Endothelial cell of umbilical vein (primary cell): ENCODE measurements around the gene DGUOK. TPM values are rescaled to one million over a fixed set of nuclear protein-coding genes. Genes with fewer than 3 reads are reported as not detected.

Experiments
- BruUV-seq: library from RNA; stranded (reverse); fragments of 400-500 nt; replicated peaks from 2 replicates; lab custom pipeline; 2021; lab: Mats Ljungman, UMichigan
- CTCF ChIA-PET: fragments of 300-600, 350-600 bp; sonication (Branson Sonifier 250); formaldehyde crosslinking; loops from one replicate; lab custom pipeline; 2021; ENCODE audit warnings: antibody characterized with exemption, inconsistent platforms; lab: Charles Lee
- POLR2A ChIA-PET: fragments of 300-600, 350-600 bp; sonication (Branson Sonifier 250); formaldehyde crosslinking; loops from one replicate; lab custom pipeline; 2021; ENCODE audit warnings: antibody characterized with exemption, inconsistent platforms; lab: Charles Lee
- DNase-seq: peaks from one replicate; pipeline ENCODE4 v3.0.0-alpha.2; 2011; ENCODE audit warnings: low read depth, low spot score
- FAIRE-seq: peaks from 2 replicates; lab custom pipeline; 2011; peaks lifted over from hg19 to GRCh38; lab: Jason Lieb, UNC
- H2AFZ ChIP-seq: 2 replicates; pipeline ENCODE4 v1.6.0; 2012; ENCODE audit warnings: low read depth, low read length, control low read depth, inconsistent platforms
- H3K27ac ChIP-seq: 2 replicates; pipeline ENCODE4 v1.5.1; 2011; ENCODE audit warnings: low read depth, mild to moderate bottlenecking, control low read depth, low read length, moderate library complexity; ENCODE audit not compliant: insufficient read depth
- H3K27me3 ChIP-seq, 2 experiments: 2 replicates each; pipeline versions ENCODE4 v1.6.0 to v1.6.1; 2011; ENCODE audit warnings: low read length in 2 of 2, mixed read lengths in 1 of 2; ENCODE audit not compliant: control insufficient read depth in 2 of 2, insufficient read depth in 2 of 2
- H3K36me3 ChIP-seq, 2 experiments: 2 replicates in 1 of 2; 3 replicates in 1 of 2; pipeline ENCODE4 v1.5.1; 2011; ENCODE audit warnings: low read length in 2 of 2, mild to moderate bottlenecking in 1 of 2, moderate library complexity in 1 of 2; ENCODE audit not compliant: control insufficient read depth in 2 of 2, insufficient read depth in 2 of 2; ENCODE audit errors: extremely low read depth in 1 of 2
- H3K4me1 ChIP-seq: 3 replicates; pipeline ENCODE4 v1.5.1; 2011; ENCODE audit warnings: mild to moderate bottlenecking, low read length; ENCODE audit not compliant: control insufficient read depth, insufficient read depth; ENCODE audit errors: extremely low read depth
- H3K4me2 ChIP-seq: 2 replicates; pipeline ENCODE4 v1.6.1; 2011; ENCODE audit warnings: low read length, control low read depth, mixed read lengths; ENCODE audit not compliant: insufficient read depth
- H3K4me3 ChIP-seq, 3 experiments: fragments of 200-600 bp in 1 of 3; sonication (generic), shearing (Covaris generic) in 1 of 3; replicated peaks in 1 of 3; 2 replicates each; pipeline ENCODE4 v1.5.1; 2011 to 2016; ENCODE audit warnings: control low read depth in 3 of 3, low read length in 3 of 3, mild to moderate bottlenecking in 2 of 3, inconsistent platforms in 1 of 3, low read depth in 1 of 3, moderate library complexity in 1 of 3; ENCODE audit not compliant: insufficient read depth in 1 of 3
- H3K79me2 ChIP-seq: 2 replicates; pipeline ENCODE4 v1.6.0; 2012; ENCODE audit warnings: low read length, inconsistent platforms; ENCODE audit not compliant: control insufficient read depth, insufficient read depth
- H3K9ac ChIP-seq: replicated peaks from 2 replicates; pipeline ENCODE3; 2011; ENCODE audit warnings: low read length, control low read depth; ENCODE audit not compliant: insufficient read depth; ENCODE audit errors: extremely low read depth
- H3K9me1 ChIP-seq: replicated peaks from 3 replicates; pipeline ENCODE4 v1.6.0; 2011; ENCODE audit warnings: mild to moderate bottlenecking, low read length; ENCODE audit not compliant: control insufficient read depth, insufficient read depth; ENCODE audit errors: extremely low read depth
- H3K9me3 ChIP-seq: replicated peaks from 2 replicates; pipeline ENCODE4 v1.5.1; 2012; ENCODE audit warnings: low read length, inconsistent platforms; ENCODE audit not compliant: control insufficient read depth, insufficient read depth
- H4K20me1 ChIP-seq: replicated peaks from 2 replicates; pipeline ENCODE3; 2011; ENCODE audit warnings: mild to moderate bottlenecking, low read length; ENCODE audit not compliant: control insufficient read depth, insufficient read depth; ENCODE audit errors: extremely low read depth
- EZH2 ChIP-seq: IDR thresholded peaks from 2 replicates; pipeline ENCODE4 v1.6.1; 2012; ENCODE audit warnings: borderline replicate concordance, low read depth, mild to moderate bottlenecking, moderate library complexity, low read length, inconsistent platforms; ENCODE audit not compliant: severe bottlenecking
- JUN ChIP-seq: IDR thresholded peaks from 2 replicates; pipeline ENCODE4 v1.6.1; 2011; ENCODE audit warnings: borderline replicate concordance, low read depth; ENCODE audit not compliant: insufficient read length, insufficient read depth
- MAX ChIP-seq: IDR thresholded peaks from 2 replicates; pipeline ENCODE4 v1.6.1; 2011; ENCODE audit not compliant: insufficient read depth, insufficient read length
- POLR2A ChIP-seq: IDR thresholded peaks from 2 replicates; pipeline ENCODE4 v1.6.1; 2012; ENCODE audit warnings: low read depth, mild to moderate bottlenecking, control low read depth, low read length
- dilution Hi-C: fragments of 300-500 bp; cut with MboI; formaldehyde crosslinking; loops from one replicate; pipeline ENCODE4 v1.15.0; 2019; ENCODE audit warnings: low sequenced_read_pairs; ENCODE audit not compliant: extremely low pct_ligation_motif_present
- intact Hi-C: fragments of 100-400 bp; cut with micrococcal nuclease; formaldehyde crosslinking; loops from one replicate; pipeline ENCODE4 v1.10.0; 2022
- polyA plus RNA-seq, 4 experiments: library from polyadenylated mRNA; depleted of rRNA in 3 of 4; stranded (reverse) in 3 of 4; unstranded in 1 of 4; fragments of >200 nt; gene quantifications; 2 replicates each; pipeline versions ENCODE4 v1.2.1 to v1.2.3, GENCODE V29; 2011 to 2012; ENCODE audit warnings: missing spikeins in 1 of 4
- total RNA-seq: library from RNA; stranded (reverse); gene quantifications from 2 replicates; pipeline ENCODE4 v1.2.3, GENCODE V29; 2021

Gene DGUOK
- total and polyA plus RNA-seq, 2 donors (not counting 3 experiments of a cell fraction or from before 2014, with no cell fraction given) = 51.8 to 77.5 TPM

- no peak for DNase-seq
- H3K4me1 ChIP-seq = peaks cover 13% of the 10 kb centered on the region
- H3K9me3 ChIP-seq = no peaks in the 10 kb centered on the region
- no peak overlapping the region for H3K4me2 ChIP-seq
- ChIA-PET POLR2A (no interaction called here), CTCF (interaction anchor here (0.6 kb wide), 1 partner anchor 87 kb away, joined by 3 read pairs; no protein-coding TSS in a partner anchor)
- FAIRE-seq = no peak
- intact Hi-C loops (no loop called here), dilution Hi-C loops (no loop called here)
- peaks cover 29% of the 10 kb centered on the region for H3K79me2 ChIP-seq
- no peak overlapping the region for H3K9ac ChIP-seq
- no TSS peak for BruUV-seq
- no peaks in the 10 kb centered on the region for H4K20me1 ChIP-seq
- H3K4me3 ChIP-seq = no peak overlapping the region
- TF ChIP-seq JUN (no peak), EZH2 (no peak), MAX (no peak)
- H2AFZ ChIP-seq = no peak overlapping the region
- H3K27ac ChIP-seq = no peak overlapping the region
- H3K9me1 ChIP-seq = no peaks in the 10 kb centered on the region
- H3K36me3 ChIP-seq = no peaks in the 10 kb centered on the region
- peaks cover 12 to 14% of the 10 kb centered on the region in 2 experiments for H3K27me3 ChIP-seq
These were observed 1.5 kb upstream of the DGUOK start for GRCh38 chr2:73925033-73925704.

GRCh38 chr2:73925853-73926492, 707 bp upstream of the DGUOK start:
- BruUV-seq = TSS peak; percentile 62
- Histone ChIP-seq H3K27me3 (peaks cover 9% of the 10 kb centered on the region in 2 experiments), H3K9me3 (no peaks in the 10 kb centered on the region), H2AFZ (peak overlapping the region; percentile 65), H3K9ac (peak overlapping the region; percentile 99), H3K27ac (no peak overlapping the region), H3K4me2 (peak overlapping the region; percentile 97), H3K9me1 (no peaks in the 10 kb centered on the region), H4K20me1 (no peaks in the 10 kb centered on the region), H3K36me3 (no peaks in the 10 kb centered on the region), H3K4me3 (peak overlapping the region in 2 of 3 experiments; percentile 48 to 95), H3K79me2 (peaks cover 34% of the 10 kb centered on the region), H3K4me1 (peaks cover 13% of the 10 kb centered on the region)
- TF ChIP-seq POLR2A = no peak
- no peak for FAIRE-seq
- CTCF ChIA-PET = no interaction called here
- POLR2A ChIA-PET = no interaction called here
- intact Hi-C loops = loop anchor here (1.0 to 2.0 kb wide), 3 partner anchors 59 to 189 kb away; partner anchors contain the start of genes STAMBP, TET3 and TPRKB
- no peak for DNase-seq
- dilution Hi-C loops = no loop called here
